ENCODE results near the gene TTL. TPM values are rescaled to one million over a fixed set of nuclear protein-coding genes. Genes with fewer than 3 reads are reported as not detected.
"Not testable (repeated sequence)": the region's sequence is repeated elsewhere in the genome, so short reads cannot be mapped to it uniquely, and the experiment has no call there.

Gene TTL
- 79.7 TPM for polyA plus RNA-seq (2013, experiment 1 of 4)
- 72.4 TPM for polyA plus RNA-seq (2013, experiment 2 of 4)
- polyA plus RNA-seq (2013, experiment 3 of 4): 51.4 TPM
- 55.7 TPM for polyA plus RNA-seq (2013, experiment 4 of 4)

DNA sequence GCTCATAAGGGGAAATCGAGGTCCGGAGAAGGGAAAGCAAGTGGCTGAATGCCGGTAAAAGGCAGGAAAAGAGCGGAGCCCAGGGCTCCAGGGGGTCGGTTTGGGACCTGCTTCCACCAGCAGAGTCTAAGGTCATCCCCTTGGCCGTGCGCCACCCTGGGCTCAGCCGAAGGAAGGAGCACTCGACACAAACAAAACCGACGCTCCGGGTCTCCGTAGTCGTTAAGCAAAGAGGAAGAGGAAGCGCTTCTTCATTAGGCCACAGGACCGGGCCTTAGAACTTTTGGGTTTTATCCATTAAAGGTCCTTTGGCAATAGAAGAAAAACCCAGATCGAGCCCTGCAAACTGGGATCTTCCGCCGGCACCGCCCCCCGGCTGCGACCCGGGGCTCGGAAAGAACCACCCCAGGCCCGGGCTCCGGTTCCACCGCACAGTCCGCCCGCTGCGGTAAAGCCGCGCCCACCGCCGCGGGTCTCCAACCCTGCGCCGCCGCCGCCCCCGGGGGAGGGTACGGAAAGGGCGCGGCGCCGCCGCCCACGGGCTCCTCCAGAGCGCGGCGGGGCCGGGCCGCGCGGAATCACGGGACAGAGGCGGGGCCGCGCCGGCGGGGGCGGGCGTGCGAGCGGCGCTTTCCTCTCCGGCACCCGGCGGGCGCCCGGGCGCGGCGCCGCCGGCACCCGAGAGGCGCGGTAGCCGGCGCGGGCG, at the start of gene TTL:
Gene TTL (plus strand): TSS at position 629 of the 706 bp plus-strand sequence. CDS start 189 bp downstream, outside the sequence.
- H3K27me3 ChIP-seq (ENCODE audit: control insufficient read depth, insufficient read depth, low read length, poor library complexity, severe bottlenecking): no peaks in the 10 kb centered on the region
- no peaks in the 10 kb centered on the region for H3K9me3 ChIP-seq (ENCODE audit: control insufficient read depth, low read length)
- peak within 1 kb of the TSS; percentile 62 for H3K27ac ChIP-seq (ENCODE audit: insufficient read depth, low read depth, low read length, poor library complexity, severe bottlenecking)
- peak within 1 kb of the TSS; percentile 87 for H3K4me3 ChIP-seq (ENCODE audit: insufficient read depth, low read depth, low read length)
- 0% methylated on average over 82 of the region's 82 CpGs for WGBS, 2 experiments
- peaks cover 7% of the 10 kb centered on the region for H3K4me1 ChIP-seq (ENCODE audit: control insufficient read depth, insufficient read depth, low read length)
- H3K36me3 ChIP-seq (ENCODE audit: control insufficient read depth, insufficient read depth, low read length): peaks cover 9% of the 10 kb centered on the region

DNA sequence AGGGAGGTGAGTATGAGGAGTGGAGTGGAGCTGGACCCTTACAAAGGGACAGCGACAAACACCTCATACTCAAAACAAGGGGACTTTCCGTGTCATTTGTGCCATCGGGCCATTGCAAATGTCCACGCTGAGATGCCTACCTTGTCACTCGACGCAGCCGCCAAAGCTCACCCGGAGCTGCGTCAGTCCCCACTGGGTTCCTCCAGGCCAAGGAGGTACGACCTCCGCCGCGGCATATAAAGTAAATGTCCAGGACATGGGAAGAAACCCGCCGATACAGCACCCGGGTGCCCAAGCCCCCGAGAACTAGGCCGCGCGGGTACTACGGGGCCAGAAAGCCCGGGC, 49.6 kb upstream of the TTL start:
- not testable (repeated sequence) for H3K27me3 ChIP-seq (ENCODE audit: control insufficient read depth, insufficient read depth, low read length, poor library complexity, severe bottlenecking); H3K27ac ChIP-seq (ENCODE audit: insufficient read depth, low read depth, low read length, poor library complexity, severe bottlenecking); H3K9me3 ChIP-seq (ENCODE audit: control insufficient read depth, low read length); H3K4me1 ChIP-seq (ENCODE audit: control insufficient read depth, insufficient read depth, low read length); H3K36me3 ChIP-seq (ENCODE audit: control insufficient read depth, insufficient read depth, low read length)
- peak overlapping the region; percentile 39 for H3K4me3 ChIP-seq (ENCODE audit: insufficient read depth, low read depth, low read length)
- WGBS, 2 experiments: 19 to 22% methylated on average over 21 of the region's 22 CpGs

DNA sequence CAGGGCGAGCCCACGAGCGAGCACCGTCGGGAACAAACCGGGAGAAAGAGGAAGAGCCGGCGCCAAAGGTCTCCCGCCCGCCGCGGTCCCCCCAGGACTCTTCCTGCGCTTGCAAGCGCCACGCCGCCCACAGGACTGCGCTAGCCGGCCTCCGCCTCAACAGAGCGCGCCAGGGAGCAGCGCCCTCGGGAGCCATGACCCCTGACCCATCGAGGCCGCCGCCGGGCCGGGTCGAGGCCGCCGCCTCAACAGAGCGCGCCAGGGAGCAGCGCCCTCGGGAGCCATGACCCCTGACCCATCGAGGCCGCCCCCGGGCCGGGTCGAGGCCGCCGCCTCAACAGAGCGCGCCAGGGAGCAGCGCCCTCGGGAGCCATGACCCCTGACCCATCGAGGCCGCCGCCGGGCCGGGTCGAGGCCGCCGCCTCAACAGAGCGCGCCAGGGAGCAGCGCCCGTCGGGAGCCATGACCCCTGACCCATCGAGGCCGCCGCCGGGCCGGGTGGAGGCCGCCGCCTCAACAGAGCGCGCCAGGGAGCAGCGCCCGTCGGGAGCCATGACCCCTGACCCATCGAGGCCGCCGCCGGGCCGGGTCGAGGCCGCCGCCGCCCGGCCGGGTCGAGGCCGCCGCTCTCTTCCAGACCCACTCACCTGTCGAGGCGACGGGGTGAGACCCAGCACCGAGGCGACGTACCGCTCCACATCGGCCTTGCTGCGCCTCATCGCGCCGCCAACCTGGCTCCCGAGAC, 49.0 kb upstream of the TTL start:
- not testable (repeated sequence) for H3K9me3 ChIP-seq (ENCODE audit: control insufficient read depth, low read length); H3K27me3 ChIP-seq (ENCODE audit: control insufficient read depth, insufficient read depth, low read length, poor library complexity, severe bottlenecking); H3K27ac ChIP-seq (ENCODE audit: insufficient read depth, low read depth, low read length, poor library complexity, severe bottlenecking); H3K4me1 ChIP-seq (ENCODE audit: control insufficient read depth, insufficient read depth, low read length); H3K36me3 ChIP-seq (ENCODE audit: control insufficient read depth, insufficient read depth, low read length)
- peak overlapping the region; percentile 39 for H3K4me3 ChIP-seq (ENCODE audit: insufficient read depth, low read depth, low read length)
- WGBS, 2 experiments: 1 to 2% methylated on average over 62 to 67 of the region's 98 CpGs

GRCh38 chr2:112433480-112433879, 48.5 kb upstream of the TTL start, which contains the start of gene RGPD8:
RGPD8 (minus strand) TSS chr2:112433645; CDS start chr2:112433453, 192 bp downstream.
- not testable (repeated sequence) for H3K27me3 ChIP-seq (ENCODE audit: control insufficient read depth, insufficient read depth, low read length, poor library complexity, severe bottlenecking); H3K27ac ChIP-seq (ENCODE audit: insufficient read depth, low read depth, low read length, poor library complexity, severe bottlenecking); H3K4me1 ChIP-seq (ENCODE audit: control insufficient read depth, insufficient read depth, low read length); H3K36me3 ChIP-seq (ENCODE audit: control insufficient read depth, insufficient read depth, low read length); H3K9me3 ChIP-seq (ENCODE audit: control insufficient read depth, low read length)
- H3K4me3 ChIP-seq (ENCODE audit: insufficient read depth, low read depth, low read length): peak within 1 kb of the TSS; percentile 39
- 0% methylated on average over 12 to 14 of the region's 26 CpGs for WGBS, 2 experiments

- Histone ChIP-seq H3K36me3 (ENCODE audit: control insufficient read depth, insufficient read depth, low read length) (no peaks in the 10 kb centered on the region), H3K4me1 (ENCODE audit: control insufficient read depth, insufficient read depth, low read length) (no peaks in the 10 kb centered on the region), H3K9me3 (ENCODE audit: control insufficient read depth, low read length) (no peaks in the 10 kb centered on the region), H3K27me3 (ENCODE audit: control insufficient read depth, insufficient read depth, low read length, poor library complexity, severe bottlenecking) (peaks cover 5% of the 10 kb centered on the region), H3K4me3 (ENCODE audit: insufficient read depth, low read depth, low read length) (no peak overlapping the region), H3K27ac (ENCODE audit: insufficient read depth, low read depth, low read length, poor library complexity, severe bottlenecking) (no peak overlapping the region)
- WGBS, 2 experiments: 89 to 90% methylated on average over 31 of the region's 31 CpGs
Observed at GRCh38 chr2:112433932-112434730, 47.8 kb upstream of the TTL start.

- not testable (repeated sequence) for H3K27me3 ChIP-seq (ENCODE audit: control insufficient read depth, insufficient read depth, low read length, poor library complexity, severe bottlenecking); H3K27ac ChIP-seq (ENCODE audit: insufficient read depth, low read depth, low read length, poor library complexity, severe bottlenecking); H3K9me3 ChIP-seq (ENCODE audit: control insufficient read depth, low read length); H3K4me3 ChIP-seq (ENCODE audit: insufficient read depth, low read depth, low read length); H3K4me1 ChIP-seq (ENCODE audit: control insufficient read depth, insufficient read depth, low read length); H3K36me3 ChIP-seq (ENCODE audit: control insufficient read depth, insufficient read depth, low read length)
- 86 to 89% methylated on average over 32 to 33 of the region's 33 CpGs for WGBS, 2 experiments
Observed at GRCh38 chr2:112434890-112435715, 46.9 kb upstream of the TTL start.

GRCh38 chr2:112435716-112436431, 46.1 kb upstream of the TTL start:
- H3K4me3 ChIP-seq (ENCODE audit: insufficient read depth, low read depth, low read length); H3K27ac ChIP-seq (ENCODE audit: insufficient read depth, low read depth, low read length, poor library complexity, severe bottlenecking); H3K27me3 ChIP-seq (ENCODE audit: control insufficient read depth, insufficient read depth, low read length, poor library complexity, severe bottlenecking); H3K36me3 ChIP-seq (ENCODE audit: control insufficient read depth, insufficient read depth, low read length); H3K4me1 ChIP-seq (ENCODE audit: control insufficient read depth, insufficient read depth, low read length); H3K9me3 ChIP-seq (ENCODE audit: control insufficient read depth, low read length): not testable (repeated sequence)
- 91 to 94% methylated on average over 17 of the region's 18 CpGs for WGBS, 2 experiments

GRCh38 chr2:112436993-112437392, 45.0 kb upstream of the TTL start:
- H3K9me3 ChIP-seq (ENCODE audit: control insufficient read depth, low read length); H3K27me3 ChIP-seq (ENCODE audit: control insufficient read depth, insufficient read depth, low read length, poor library complexity, severe bottlenecking); H3K4me3 ChIP-seq (ENCODE audit: insufficient read depth, low read depth, low read length); H3K36me3 ChIP-seq (ENCODE audit: control insufficient read depth, insufficient read depth, low read length); H3K27ac ChIP-seq (ENCODE audit: insufficient read depth, low read depth, low read length, poor library complexity, severe bottlenecking); H3K4me1 ChIP-seq (ENCODE audit: control insufficient read depth, insufficient read depth, low read length): not testable (repeated sequence)
- WGBS, 2 experiments: 95 to 96% methylated on average over 10 of the region's 10 CpGs

DNA sequence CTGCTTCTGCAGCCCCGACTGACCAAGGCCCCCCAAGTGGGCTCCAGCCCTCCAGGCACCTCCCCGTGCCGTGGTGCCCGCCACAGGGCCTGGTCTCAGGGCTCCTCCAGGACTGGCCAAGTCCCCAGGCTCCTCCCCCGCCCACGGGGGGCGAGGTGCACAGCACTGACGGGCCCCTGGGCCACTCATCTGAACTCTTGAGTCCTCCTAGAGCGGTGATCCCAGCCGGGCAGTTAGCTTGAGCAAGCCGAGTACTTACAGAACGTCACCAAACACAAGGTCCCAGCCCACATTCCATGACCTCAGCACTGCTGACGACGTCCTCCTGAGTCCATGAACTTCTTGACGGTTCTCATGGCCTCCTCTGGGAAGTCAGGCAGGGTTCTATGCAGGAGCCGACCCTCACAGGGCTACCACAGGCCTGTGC, 44.5 kb upstream of the TTL start:
- not testable (repeated sequence) for H3K9me3 ChIP-seq (ENCODE audit: control insufficient read depth, low read length); H3K4me3 ChIP-seq (ENCODE audit: insufficient read depth, low read depth, low read length); H3K36me3 ChIP-seq (ENCODE audit: control insufficient read depth, insufficient read depth, low read length); H3K4me1 ChIP-seq (ENCODE audit: control insufficient read depth, insufficient read depth, low read length); H3K27ac ChIP-seq (ENCODE audit: insufficient read depth, low read depth, low read length, poor library complexity, severe bottlenecking); H3K27me3 ChIP-seq (ENCODE audit: control insufficient read depth, insufficient read depth, low read length, poor library complexity, severe bottlenecking)
- 90% methylated on average over 16 of the region's 16 CpGs for WGBS, 2 experiments

Data from ectodermal cell (in vitro differentiated cells).